NAMALWA (cell line): ENCODE data around the gene EDA.
"Not testable (repeated sequence)": the region's sequence is repeated elsewhere in the genome, so short reads cannot be mapped to it uniquely, and the experiment has no call there.

ENCODE experiments used
- DNase-seq: peaks from one replicate; pipeline ENCODE4 v3.0.0-alpha.2; 2015; ENCODE audit warnings: low spot score

The EDA gene

GRCh38 chrX:69746051-69746450, 130.1 kb downstream of the EDA start:
- DNase-seq = no peak

- DNase-seq = no peak
These were observed 132.1 kb downstream of the EDA start for GRCh38 chrX:69748055-69748454.

GRCh38 chrX:69759921-69760625, 144.2 kb downstream of the EDA start:
- no peak for DNase-seq

- no peak for DNase-seq
These were observed 145.7 kb downstream of the EDA start for GRCh38 chrX:69761633-69762032.

- no peak for DNase-seq
These were observed 146.4 kb downstream of the EDA start for GRCh38 chrX:69762340-69762739.

GRCh38 chrX:69793260-69793935, 177.5 kb downstream of the EDA start:
- DNase-seq = no peak

- no peak for DNase-seq
These were observed 179.8 kb downstream of the EDA start for GRCh38 chrX:69795702-69796101.

- no peak for DNase-seq
These were observed 191.5 kb downstream of the EDA start for GRCh38 chrX:69807400-69807799.

GRCh38 chrX:69808375-69808774, 192.5 kb downstream of the EDA start:
- DNase-seq = no peak

- no peak for DNase-seq
These were observed 197.8 kb downstream of the EDA start for GRCh38 chrX:69813677-69814076.

GRCh38 chrX:69815063-69815462, 199.2 kb downstream of the EDA start:
- DNase-seq = no peak

GRCh38 chrX:69815519-69815918, 199.6 kb downstream of the EDA start:
- DNase-seq = no peak

GRCh38 chrX:69844636-69845035, 228.7 kb downstream of the EDA start:
- no peak for DNase-seq

- DNase-seq = not testable (repeated sequence)
These were observed 244.1 kb downstream of the EDA start for GRCh38 chrX:69859999-69860398.

GRCh38 chrX:69876221-69876620, 260.3 kb downstream of the EDA start:
- DNase-seq = no peak

GRCh38 chrX:69884210-69884609, 268.3 kb downstream of the EDA start:
- DNase-seq = no peak

GRCh38 chrX:69896046-69896445, 280.1 kb downstream of the EDA start:
- DNase-seq = no peak

GRCh38 chrX:69900491-69900890, 284.6 kb downstream of the EDA start:
- DNase-seq = no peak

- no peak for DNase-seq
These were observed 290.5 kb downstream of the EDA start for GRCh38 chrX:69906447-69906846.

GRCh38 chrX:69914781-69915180, 298.9 kb downstream of the EDA start:
- no peak for DNase-seq

GRCh38 chrX:69919749-69920148, 303.8 kb downstream of the EDA start:
- DNase-seq = no peak

- no peak for DNase-seq
These were observed 316.4 kb downstream of the EDA start for GRCh38 chrX:69932323-69932722.

GRCh38 chrX:69948276-69948797, 332.4 kb downstream of the EDA start:
- no peak for DNase-seq

GRCh38 chrX:69951753-69952152, 335.8 kb downstream of the EDA start:
- no peak for DNase-seq
